Activated CD4-positive, CD25-positive, alpha-beta regulatory T cell treated with anti-CD3 and anti-CD28 coated beads, Interleukin-2, amount 50 U/mL, for 24 hours (primary cell): ENCODE results near the gene STRADB.
A peak's percentile ranks its signal among the peaks of the same experiment; 100 is the strongest.
"Not testable (repeated sequence)": the region's sequence is repeated elsewhere in the genome, so short reads cannot be mapped to it uniquely, and the experiment has no call there.

ENCODE experiments used
- ATAC-seq, 2 donors: fragments of 150-1000 bp; cut with Tn5 transposase; one replicate each; pipeline ENCODE4 v1.10.0; 2021; ENCODE audit warnings: mild to moderate bottlenecking in 1 of 2, moderate library complexity in 1 of 2

Gene STRADB

GRCh38 chr2:201470821-201471731 is 19.5 kb downstream of the STRADB start:
- ATAC-seq = no peak

- ATAC-seq = no peak
These were observed 20.3 kb downstream of the STRADB start for GRCh38 chr2:201471732-201472393.

- no peak for ATAC-seq
These were observed 20.9 kb downstream of the STRADB start for GRCh38 chr2:201472411-201472810.

DNA sequence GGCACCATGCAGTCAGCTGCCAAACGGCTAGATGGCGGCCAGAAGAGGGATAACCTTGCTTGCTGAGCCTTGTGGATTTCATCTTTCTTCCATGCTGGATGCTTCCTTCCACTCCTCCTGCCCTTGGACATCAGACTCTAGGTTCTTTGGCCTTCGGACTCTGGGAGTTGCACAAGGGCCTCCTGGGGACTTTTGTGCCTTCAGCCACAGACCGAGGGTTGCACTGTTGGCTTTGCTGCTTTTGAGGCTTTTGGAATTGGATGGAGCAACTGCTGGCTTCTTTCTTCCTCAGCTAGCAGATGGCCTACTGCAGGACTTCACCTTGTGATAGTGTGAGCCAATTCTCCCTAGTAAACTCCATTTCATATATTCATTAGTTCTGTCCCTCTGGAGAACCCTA is 31.0 kb downstream of the STRADB start:
- no peak for ATAC-seq

DNA sequence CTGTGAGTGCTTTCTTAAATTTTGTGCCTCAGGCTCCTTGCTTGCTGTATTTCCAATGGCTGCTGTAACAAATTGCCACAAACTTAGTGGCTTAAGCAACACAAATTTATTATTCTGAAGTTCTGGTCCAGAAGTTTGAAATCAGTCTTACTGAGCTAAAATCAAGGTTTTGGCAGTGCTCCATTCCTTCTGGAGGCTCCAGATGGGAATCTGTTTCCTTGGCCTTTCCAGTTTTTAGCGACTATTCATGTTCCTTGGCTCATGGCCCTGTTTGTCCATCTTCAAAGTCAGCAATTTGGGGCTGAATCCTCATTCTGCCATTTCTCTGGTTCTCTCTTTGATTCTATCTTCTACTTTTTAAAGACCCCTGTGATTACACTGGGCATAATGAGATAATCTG is 31.8 kb downstream of the STRADB start:
- no peak for ATAC-seq

DNA sequence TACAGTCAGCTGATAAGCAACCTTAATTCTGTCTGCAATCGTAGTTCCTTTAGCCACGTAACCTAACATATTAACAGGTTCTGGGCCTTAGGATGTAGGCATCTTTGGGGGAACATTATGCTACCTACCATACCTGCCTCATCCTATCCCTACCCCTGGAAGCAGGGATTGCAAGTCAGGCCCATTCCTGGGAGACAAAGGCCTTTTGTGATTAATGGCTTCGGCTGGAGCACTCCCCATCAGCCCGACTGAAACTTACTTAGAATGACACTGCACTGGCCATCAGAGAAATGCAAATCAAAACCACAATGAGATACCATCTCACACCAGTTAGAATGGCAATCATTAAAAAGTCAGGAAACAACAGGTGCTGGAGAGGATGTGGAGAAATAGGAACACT is 32.2 kb downstream of the STRADB start:
- ATAC-seq = not testable (repeated sequence)

GRCh38 chr2:201484805-201485204 is 33.3 kb downstream of the STRADB start:
- no peak for ATAC-seq

GRCh38 chr2:201490291-201490690 is 38.8 kb downstream of the STRADB start:
- ATAC-seq = no peak

DNA sequence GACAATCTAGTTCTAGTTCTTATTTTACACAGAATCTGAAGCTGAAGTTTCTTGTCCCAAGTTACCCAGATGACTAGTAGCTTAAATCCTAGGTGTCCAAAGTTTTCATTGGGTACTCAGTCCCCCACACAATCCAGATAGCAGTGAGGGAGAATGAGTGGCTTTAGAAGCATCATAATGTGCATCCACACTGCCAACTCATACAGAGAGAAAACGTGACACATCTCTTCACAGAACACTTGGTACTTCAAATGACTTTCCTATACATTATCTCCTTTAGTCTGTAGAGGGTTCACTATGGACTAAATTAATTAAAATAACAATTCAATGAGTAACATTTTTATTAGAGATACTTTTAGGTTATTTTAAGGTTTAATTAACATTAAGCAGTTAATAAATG is 45.2 kb downstream of the STRADB start:
- peak in 1 of 2 donors; percentile 55 for ATAC-seq

DNA sequence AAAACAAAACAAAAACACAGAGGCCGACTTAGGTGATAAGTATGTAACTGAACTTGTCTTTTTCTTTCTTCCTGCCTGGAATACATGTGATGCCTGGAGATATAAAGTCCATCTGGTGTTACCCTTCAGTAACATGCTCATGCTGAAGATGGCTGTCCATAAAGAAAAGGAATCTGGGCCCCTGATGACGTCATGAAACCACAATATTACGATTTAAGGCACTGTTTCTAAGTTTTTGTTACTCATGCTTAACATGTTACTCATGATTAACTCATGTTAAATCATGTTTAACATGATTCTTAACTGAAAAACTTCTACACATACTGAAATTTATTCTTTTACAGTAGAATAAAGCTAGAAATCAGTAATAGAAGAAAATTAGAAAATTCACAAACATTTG is 49.0 kb downstream of the STRADB start:
- no peak for ATAC-seq

DNA sequence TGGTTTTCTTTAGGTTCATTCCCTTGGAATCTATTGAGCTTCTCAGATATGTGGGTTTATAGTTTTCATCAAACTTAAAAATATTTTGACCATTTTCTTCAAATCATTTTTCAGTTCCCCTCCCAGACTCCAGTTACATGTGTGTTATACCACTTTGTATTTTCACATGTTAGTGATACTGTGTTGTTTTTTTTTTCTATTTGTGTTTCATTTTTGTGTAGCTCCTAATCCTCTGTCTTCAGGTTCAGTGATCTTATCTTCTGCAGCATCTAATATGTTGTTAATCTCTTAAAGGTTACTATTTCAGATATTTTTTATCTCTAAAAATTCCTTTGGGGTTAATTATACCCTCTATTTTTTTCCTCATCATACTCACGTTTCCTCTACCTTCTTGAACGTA is 51.2 kb downstream of the STRADB start:
- no peak for ATAC-seq

DNA sequence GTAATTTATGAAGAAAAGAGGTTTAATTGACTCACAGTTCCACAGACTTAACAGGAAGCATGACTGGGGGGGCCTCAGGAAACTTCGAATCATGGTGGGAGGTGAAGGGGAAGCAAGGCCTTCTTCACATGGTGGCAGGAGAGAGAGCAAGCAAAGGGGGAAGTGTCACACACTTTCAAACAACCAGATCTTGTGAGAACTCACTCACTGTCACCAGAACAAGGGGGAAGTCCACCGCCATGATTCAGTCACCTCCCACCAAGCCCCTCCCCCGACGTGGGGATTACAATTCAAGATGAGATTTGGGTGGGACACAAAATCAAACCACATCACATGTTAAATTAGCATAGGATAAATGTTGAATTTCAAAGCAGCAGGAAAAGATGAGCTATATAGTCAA is 56.2 kb downstream of the STRADB start:
- peak in 1 of 2 donors; percentile 7 for ATAC-seq

GRCh38 chr2:201513271-201513670 is 61.7 kb downstream of the STRADB start:
- no peak for ATAC-seq

GRCh38 chr2:201515573-201516246 is 64.2 kb downstream of the STRADB start:
- ATAC-seq = no peak

GRCh38 chr2:201517094-201517493 is 65.6 kb downstream of the STRADB start:
- ATAC-seq = no peak

DNA sequence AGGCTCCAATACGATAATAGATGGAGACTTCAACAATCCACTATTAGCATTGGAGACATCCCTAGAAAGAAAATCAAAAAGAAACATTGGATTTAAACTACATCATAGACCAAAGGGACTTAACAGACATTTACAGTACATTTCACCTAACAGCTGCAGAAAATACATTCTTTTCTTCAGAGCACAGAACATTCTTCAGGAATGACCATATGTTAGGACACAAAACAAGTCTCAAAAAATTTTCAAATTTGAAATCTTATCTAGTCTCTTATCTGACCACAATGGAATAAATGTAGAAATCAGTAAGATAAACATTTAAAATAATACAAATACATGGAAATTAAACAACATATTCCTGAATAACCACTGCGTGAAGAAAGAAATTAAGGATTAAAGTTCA is 68.7 kb downstream of the STRADB start:
- no peak for ATAC-seq

DNA sequence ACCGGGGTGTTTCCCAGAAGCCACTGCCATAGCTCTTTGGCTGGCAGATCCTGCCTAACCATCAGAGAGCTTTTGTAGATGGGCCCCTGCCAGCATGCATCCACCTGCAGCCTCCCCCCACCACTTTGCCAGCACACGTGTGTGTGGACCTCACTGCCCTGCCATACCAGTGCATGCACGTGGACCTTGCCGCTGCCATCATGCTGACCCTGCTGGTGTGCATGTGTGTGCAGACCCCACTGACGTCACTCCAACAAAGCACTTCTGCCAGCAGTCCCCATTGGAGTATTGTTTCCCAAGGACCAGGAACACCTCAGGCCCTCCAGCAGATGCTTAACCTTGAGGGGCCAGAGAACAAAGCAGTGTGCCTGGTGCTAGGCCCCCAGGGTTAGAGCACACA is 71.4 kb downstream of the STRADB start:
- no peak for ATAC-seq

GRCh38 chr2:201523506-201523905 is 72.0 kb downstream of the STRADB start:
- no peak for ATAC-seq
